Choroid plexus epithelial cell (primary cell): ENCODE results near the gene ARSB.

Experiments used
- DNase-seq: peaks from one replicate; pipeline ENCODE4 v3.0.0-alpha.2; 2010; ENCODE audit warnings: low read depth
- H3K4me3 ChIP-seq: 2 replicates; pipeline ENCODE4 v1.5.1; 2011; ENCODE audit warnings: low read depth, mild to moderate bottlenecking, control low read depth, low read length, moderate library complexity
- CTCF ChIP-seq: conservative IDR thresholded peaks from 2 replicates; pipeline ENCODE4 v1.5.1; 2011; ENCODE audit warnings: low read depth, mild to moderate bottlenecking, control low read depth, inconsistent platforms, low read length, moderate library complexity

The ARSB gene

GRCh38 chr5:78783434-78784130 lies 201.5 kb downstream of the ARSB start:
- DNase-seq, result no peak
- TF ChIP-seq CTCF, result no peak
- H3K4me3 ChIP-seq, result no peak overlapping the region

- no peak overlapping the region for H3K4me3 ChIP-seq
- no peak for TF ChIP-seq CTCF
- DNase-seq, result no peak
Observed at GRCh38 chr5:78782728-78783127, 202.4 kb downstream of the ARSB start.

- TF ChIP-seq CTCF, result no peak
- H3K4me3 ChIP-seq, result no peak overlapping the region
- no peak for DNase-seq
Observed at GRCh38 chr5:78781611-78782286, 203.4 kb downstream of the ARSB start.

GRCh38 chr5:78779771-78780616 lies 205.1 kb downstream of the ARSB start:
- TF ChIP-seq CTCF, result no peak
- no peak overlapping the region for H3K4me3 ChIP-seq
- peak; percentile 47 for DNase-seq

GRCh38 chr5:78779262-78779661 lies 205.8 kb downstream of the ARSB start:
- no peak overlapping the region for H3K4me3 ChIP-seq
- TF ChIP-seq CTCF, result no peak
- no peak for DNase-seq

GRCh38 chr5:78778538-78778937 lies 206.6 kb downstream of the ARSB start:
- H3K4me3 ChIP-seq, result no peak overlapping the region
- TF ChIP-seq CTCF, result no peak
- DNase-seq, result no peak
